ENCODE data around the gene FGGY.

DNA sequence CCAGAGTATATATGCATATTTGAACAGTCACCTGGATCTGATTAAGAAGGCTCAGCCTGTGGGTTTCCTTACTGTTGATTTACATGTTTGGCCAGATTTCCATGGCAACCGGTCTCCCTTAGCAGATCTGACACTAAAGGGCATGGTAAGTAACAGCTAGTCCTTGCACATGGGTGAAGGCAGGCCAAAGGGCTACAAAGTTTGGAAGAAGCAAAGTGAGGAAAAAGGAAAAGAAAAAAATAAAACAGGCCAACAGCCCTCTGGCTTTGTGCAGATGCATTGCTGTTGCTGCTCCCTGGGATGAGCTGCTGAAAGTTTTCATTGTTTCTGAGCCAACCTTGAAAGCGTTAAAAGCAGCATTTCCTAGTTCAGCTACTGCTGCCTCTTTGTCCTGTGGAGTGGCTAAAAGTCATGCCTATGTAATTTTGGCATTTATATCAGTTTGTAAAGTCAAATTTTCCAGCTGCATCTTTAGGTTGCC, 341.4 kb downstream of the FGGY start:
- TF ChIP-seq CTCF (IDR thresholded peaks at IDR 0.05; ENCODE audit: insufficient read depth, low read length, poor library complexity, severe bottlenecking) (no peak), EZH2phosphoT487 (conservative IDR thresholded peaks at IDR 0.05; ENCODE audit: low read length) (no peak)
